HEK293T (cell line): ENCODE measurements around the gene DLL1.

ENCODE experiments used
- CTCF ChIA-PET: fragments of 350-600 bp; formaldehyde crosslinking; extraction: SDS; loops from one replicate; lab custom pipeline; 2021; ENCODE audit warnings: antibody characterized with exemption, inconsistent platforms; lab: Yijun Ruan, JAX
- POLR2A ChIA-PET: fragments of 350-600 bp; formaldehyde crosslinking; extraction: SDS; loops from one replicate; lab custom pipeline; 2020; ENCODE audit warnings: antibody characterized with exemption, inconsistent platforms; lab: Yijun Ruan, JAX
- DNase-seq: peaks from one replicate; pipeline ENCODE4 v3.0.0; 2012; ENCODE audit warnings: mixed read lengths; ENCODE audit errors: extremely low spot score
- ARNT ChIP-seq: fragments of 450-650 bp; IDR thresholded peaks from 2 replicates; pipeline ENCODE4 v1.6.1; 2017; ENCODE audit warnings: mild to moderate bottlenecking
- BHLHE40 ChIP-seq: fragments of 450-650 bp; IDR thresholded peaks from 2 replicates; pipeline ENCODE4 v1.6.1; 2016; ENCODE audit warnings: mild to moderate bottlenecking, moderate library complexity, borderline replicate concordance
- CTBP1 ChIP-seq: fragments of 450-650 bp; IDR thresholded peaks from 2 replicates; pipeline ENCODE4 v1.6.1; 2016; ENCODE audit warnings: borderline replicate concordance
- ELF4 ChIP-seq: fragments of 450-650 bp; IDR thresholded peaks from 2 replicates; pipeline ENCODE4 v1.6.1; 2017; ENCODE audit warnings: antibody characterized with exemption
- FOXA1 ChIP-seq: fragments of 450-650 bp; IDR thresholded peaks from 2 replicates; pipeline ENCODE4 v1.6.1; 2016; ENCODE audit warnings: mild to moderate bottlenecking
- FOXK2 ChIP-seq: fragments of 450-650 bp; IDR thresholded peaks from 2 replicates; pipeline ENCODE4 v1.6.1; 2016; ENCODE audit warnings: mild to moderate bottlenecking
- FOXM1 ChIP-seq: fragments of 450-650 bp; IDR thresholded peaks from 2 replicates; pipeline ENCODE4 v1.6.1; 2017; ENCODE audit warnings: mild to moderate bottlenecking, borderline replicate concordance
- HDGF ChIP-seq: fragments of 450-650 bp; IDR thresholded peaks from 2 replicates; pipeline ENCODE4 v1.6.1; 2017; ENCODE audit warnings: antibody characterized with exemption, borderline replicate concordance
- L3MBTL2 ChIP-seq: fragments of 450-650 bp; conservative IDR thresholded peaks from 2 replicates; pipeline ENCODE4 v1.6.1; 2016; ENCODE audit warnings: mild to moderate bottlenecking
- LEF1 ChIP-seq: fragments of 450-650 bp; IDR thresholded peaks from 2 replicates; pipeline ENCODE4 v1.6.1; 2017; ENCODE audit warnings: mild to moderate bottlenecking, borderline replicate concordance
- NFRKB ChIP-seq: fragments of 450-650 bp; IDR thresholded peaks from 2 replicates; pipeline ENCODE4 v1.6.1; 2016; ENCODE audit warnings: mild to moderate bottlenecking, moderate library complexity
- SP1 ChIP-seq: fragments of 450-650 bp; IDR thresholded peaks from 2 replicates; pipeline ENCODE4 v1.6.1; 2017
- SUZ12 ChIP-seq: fragments of 450-650 bp; IDR thresholded peaks from 2 replicates; pipeline ENCODE4 v1.6.1; 2016; ENCODE audit warnings: mild to moderate bottlenecking
- TARDBP ChIP-seq: fragments of 450-650 bp; IDR thresholded peaks from 2 replicates; pipeline ENCODE4 v1.6.1; 2016
- ZNF384 ChIP-seq: fragments of 450-650 bp; IDR thresholded peaks from 2 replicates; pipeline ENCODE4 v1.6.1; 2016
- TF ChIP-seq, protein P1 (sequence below): fragments of 450-650 bp; IDR thresholded peaks from 2 replicates; pipeline ENCODE4 v1.6.1; 2016

DLL1 gene

GRCh38 chr6:170259278-170259677 is 31.6 kb downstream of the DLL1 start:
- POLR2A ChIA-PET = no interaction called here
- CTCF ChIA-PET = no interaction called here
- TF ChIP-seq FOXA1 = no peak
- TF ChIP-seq HDGF = no peak
- no peak for TF ChIP-seq SUZ12
- no peak for TF ChIP-seq ZNF384
- no peak for TF ChIP-seq LEF1
- no peak for TF ChIP-seq FOXK2
- TF ChIP-seq NFRKB = no peak
- TF ChIP-seq, protein P1, sequence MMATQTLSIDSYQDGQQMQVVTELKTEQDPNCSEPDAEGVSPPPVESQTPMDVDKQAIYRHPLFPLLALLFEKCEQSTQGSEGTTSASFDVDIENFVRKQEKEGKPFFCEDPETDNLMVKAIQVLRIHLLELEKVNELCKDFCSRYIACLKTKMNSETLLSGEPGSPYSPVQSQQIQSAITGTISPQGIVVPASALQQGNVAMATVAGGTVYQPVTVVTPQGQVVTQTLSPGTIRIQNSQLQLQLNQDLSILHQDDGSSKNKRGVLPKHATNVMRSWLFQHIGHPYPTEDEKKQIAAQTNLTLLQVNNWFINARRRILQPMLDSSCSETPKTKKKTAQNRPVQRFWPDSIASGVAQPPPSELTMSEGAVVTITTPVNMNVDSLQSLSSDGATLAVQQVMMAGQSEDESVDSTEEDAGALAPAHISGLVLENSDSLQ = no peak
- no peak for TF ChIP-seq BHLHE40
- TF ChIP-seq SP1 = no peak
- TF ChIP-seq CTBP1 = no peak
- TF ChIP-seq TARDBP = no peak
- no peak for TF ChIP-seq L3MBTL2
- no peak for TF ChIP-seq ARNT
- no peak for TF ChIP-seq FOXM1
- TF ChIP-seq ELF4 = no peak
- DNase-seq = no peak

- no peak for DNase-seq
- no peak for TF ChIP-seq ELF4
- TF ChIP-seq ZNF384 = no peak
- no peak for TF ChIP-seq NFRKB
- POLR2A ChIA-PET = no interaction called here
- CTCF ChIA-PET = no interaction called here
Measured at GRCh38 chr6:170258407-170258806, 32.5 kb downstream of the DLL1 start.

- CTCF ChIA-PET = no interaction called here
- TF ChIP-seq HDGF (no peak), L3MBTL2 (no peak), SP1 (no peak), TARDBP (no peak), ZNF384 (no peak), NFRKB (no peak), CTBP1 (no peak), FOXA1 (no peak), LEF1 (no peak), BHLHE40 (no peak), FOXK2 (no peak), ELF4 (no peak), FOXM1 (no peak), ARNT (no peak), SUZ12 (no peak)
- TF ChIP-seq, protein P1 = no peak
- no peak for DNase-seq
- POLR2A ChIA-PET = no interaction called here
Measured at GRCh38 chr6:170257376-170257775, 33.5 kb downstream of the DLL1 start.

GRCh38 chr6:170256641-170257040 is 34.2 kb downstream of the DLL1 start:
- no peak for DNase-seq
- no peak for TF ChIP-seq NFRKB
- no peak for TF ChIP-seq SP1
- no peak for TF ChIP-seq ZNF384
- no peak for TF ChIP-seq HDGF
- no peak for TF ChIP-seq BHLHE40
- no peak for TF ChIP-seq FOXA1
- no peak for TF ChIP-seq SUZ12
- TF ChIP-seq ARNT = no peak
- TF ChIP-seq LEF1 = no peak
- TF ChIP-seq CTBP1 = no peak
- TF ChIP-seq L3MBTL2 = no peak
- no peak for TF ChIP-seq TARDBP
- no peak for TF ChIP-seq FOXM1
- TF ChIP-seq ELF4 = no peak
- TF ChIP-seq, protein P1 = no peak
- TF ChIP-seq FOXK2 = no peak
- ChIA-PET POLR2A (no interaction called here), CTCF (no interaction called here)

DNA sequence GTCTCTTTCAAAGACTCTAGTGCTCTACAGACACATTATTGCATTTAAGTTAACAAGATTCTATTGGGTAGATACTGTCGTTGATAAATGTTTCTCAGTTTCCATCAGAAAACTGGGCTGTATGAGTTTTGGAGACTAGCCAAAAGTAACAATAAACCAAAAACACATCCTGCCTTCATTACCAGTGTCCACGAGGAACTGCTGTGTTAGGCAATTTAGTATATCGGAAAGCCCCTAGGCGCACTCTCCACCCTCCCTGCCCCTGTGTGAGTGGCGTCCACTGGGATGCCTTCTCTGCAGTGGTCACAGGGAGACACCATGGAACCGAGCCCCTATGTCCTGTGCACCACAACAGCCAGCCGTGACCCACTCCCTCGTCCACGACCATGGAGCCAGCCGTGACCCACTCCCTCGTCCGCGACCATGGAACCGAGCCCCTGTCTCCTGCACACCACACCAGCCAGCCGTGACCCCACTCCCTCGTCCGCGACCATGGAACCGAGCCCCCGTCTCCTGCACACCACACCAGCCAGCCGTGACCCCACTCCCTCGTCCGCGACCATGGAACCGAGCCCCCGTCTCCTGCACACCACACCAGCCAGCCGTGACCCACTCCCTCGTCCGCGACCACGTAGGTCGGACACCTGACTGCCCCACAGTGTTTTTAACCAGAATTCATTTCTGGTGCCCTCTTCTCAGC is 35.3 kb downstream of the DLL1 start:
- POLR2A ChIA-PET = no interaction called here
- TF ChIP-seq SUZ12 = no peak
- TF ChIP-seq NFRKB = no peak
- TF ChIP-seq ZNF384 = no peak
- no peak for TF ChIP-seq TARDBP
- TF ChIP-seq LEF1 = no peak
- TF ChIP-seq ARNT = no peak
- TF ChIP-seq FOXK2 = no peak
- DNase-seq = no peak
- CTCF ChIA-PET = no interaction called here
